Right forelimb (tissue), 1 donor: ENCODE measurements around the gene CEPT1.

Source experiments
- DNase-seq: peaks from one replicate; pipeline ENCODE4 v3.0.0-alpha.2; 2018

The CEPT1 gene

DNA sequence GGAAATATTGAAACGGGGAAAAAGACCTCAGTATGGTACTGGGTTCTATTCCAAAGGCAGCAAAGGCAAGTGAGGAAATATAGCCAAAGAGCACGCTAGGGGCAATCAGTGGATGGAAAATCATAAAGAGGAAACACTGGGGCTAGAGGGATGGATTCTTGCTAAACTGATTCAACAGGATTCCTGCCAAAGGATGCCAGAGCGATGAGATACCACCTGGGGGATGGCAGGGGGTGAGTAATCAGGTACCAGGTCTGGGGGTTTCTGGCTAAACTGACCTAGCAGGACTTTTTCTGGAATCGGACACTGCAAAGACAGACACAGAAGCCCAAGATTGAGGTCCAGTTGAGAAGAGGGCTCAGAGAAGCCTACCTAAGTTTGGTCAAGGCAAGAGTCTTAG, 94.2 kb downstream of the CEPT1 start:
- DNase-seq = no peak
